Fibroblast of peridontal ligament (primary cell): ENCODE results near the gene KDM4C.
A peak's percentile ranks its signal among the peaks of the same experiment; 100 is the strongest.
"Not testable (repeated sequence)": the region's sequence is repeated elsewhere in the genome, so short reads cannot be mapped to it uniquely, and the experiment has no call there.

ENCODE experiments used
- DNase-seq: peaks from one replicate; pipeline ENCODE4 v3.0.0-alpha.2; 2010; ENCODE audit errors: extremely low read depth

The KDM4C gene

GRCh38 chr9:6931913-6932312 lies 174.1 kb downstream of the KDM4C start:
- DNase-seq, result peak; percentile 63

DNA sequence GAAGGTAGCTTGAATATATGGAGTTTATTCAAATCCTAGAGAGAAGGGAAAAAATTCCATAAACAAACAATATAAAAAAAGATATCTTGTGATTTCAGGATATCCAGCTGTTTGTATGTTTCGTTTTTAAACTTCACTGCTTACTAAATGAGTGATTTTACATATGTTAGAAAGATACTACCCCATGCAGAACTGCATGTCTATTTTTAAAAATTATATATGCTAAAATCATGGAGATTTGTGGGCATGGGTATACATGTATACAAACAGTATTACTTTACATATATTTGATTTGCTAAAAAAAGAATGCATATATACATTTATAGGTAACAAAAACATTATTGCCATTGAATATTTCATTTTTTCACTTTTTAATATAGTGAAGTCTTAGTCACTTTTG lies 178.3 kb downstream of the KDM4C start:
- DNase-seq, result no peak

GRCh38 chr9:6937209-6937608 lies 179.4 kb downstream of the KDM4C start:
- DNase-seq, result no peak

DNA sequence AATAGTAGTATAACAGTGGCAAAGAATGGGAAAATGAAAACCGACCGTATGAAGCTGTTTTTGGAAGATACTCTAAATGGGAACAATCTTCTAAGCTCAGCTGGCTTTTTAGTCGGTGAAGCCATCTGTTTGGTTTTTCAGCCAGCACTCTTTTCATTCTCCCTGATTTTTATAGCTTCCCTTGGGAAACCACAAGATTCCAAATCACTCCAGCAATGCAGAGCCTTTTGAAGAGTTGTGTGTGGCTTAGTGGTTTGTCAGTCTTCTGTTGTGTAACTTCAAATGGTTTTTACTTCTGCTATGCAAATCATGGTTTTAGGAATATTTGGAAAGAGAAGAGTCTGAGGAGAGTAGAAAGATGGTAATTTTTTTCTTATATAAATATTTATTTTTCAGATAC lies 180.7 kb downstream of the KDM4C start:
- peak; percentile 99 for DNase-seq

GRCh38 chr9:6938873-6939272 lies 181.1 kb downstream of the KDM4C start:
- no peak for DNase-seq

GRCh38 chr9:6941501-6941900 lies 183.7 kb downstream of the KDM4C start:
- DNase-seq, result no peak

DNA sequence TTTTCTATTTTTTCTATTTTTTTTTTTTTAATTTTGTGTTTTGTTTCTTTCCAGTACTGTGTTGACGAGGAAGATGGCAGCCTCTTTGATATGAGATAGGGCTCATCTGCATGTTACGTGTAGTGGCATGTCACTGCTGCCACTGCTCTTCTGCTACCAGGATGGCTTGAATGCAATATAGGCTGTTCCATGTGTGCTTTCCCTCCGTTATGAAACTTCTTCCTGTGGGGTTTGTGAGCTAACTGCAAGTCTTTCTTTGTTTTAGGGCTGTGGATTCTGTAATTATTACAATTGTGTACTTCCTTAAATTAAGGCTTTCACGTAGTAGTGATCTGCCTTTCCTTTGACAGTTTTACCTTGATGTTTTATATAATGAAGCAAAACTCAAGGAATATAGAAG lies 184.6 kb downstream of the KDM4C start:
- DNase-seq, result no peak

DNA sequence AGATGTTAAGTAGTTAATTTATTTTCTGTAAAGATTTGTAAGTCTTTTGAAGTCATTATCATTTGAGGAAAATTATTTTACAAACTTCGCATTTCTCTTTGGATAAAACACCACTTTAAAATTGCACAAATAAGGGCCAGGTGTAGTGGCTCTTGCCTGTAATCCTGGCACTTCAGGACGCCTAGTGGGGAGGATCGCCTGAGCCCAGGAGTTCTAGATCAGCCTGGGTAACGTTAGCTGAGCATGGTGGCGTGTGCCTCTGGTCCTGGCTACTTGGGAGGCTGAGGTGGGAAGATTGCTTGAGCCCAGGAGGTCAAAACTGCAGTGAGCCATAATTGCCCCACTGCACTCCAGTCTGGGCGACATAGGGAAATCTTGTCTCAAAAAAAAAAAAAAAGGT lies 185.5 kb downstream of the KDM4C start:
- DNase-seq, result no peak

DNA sequence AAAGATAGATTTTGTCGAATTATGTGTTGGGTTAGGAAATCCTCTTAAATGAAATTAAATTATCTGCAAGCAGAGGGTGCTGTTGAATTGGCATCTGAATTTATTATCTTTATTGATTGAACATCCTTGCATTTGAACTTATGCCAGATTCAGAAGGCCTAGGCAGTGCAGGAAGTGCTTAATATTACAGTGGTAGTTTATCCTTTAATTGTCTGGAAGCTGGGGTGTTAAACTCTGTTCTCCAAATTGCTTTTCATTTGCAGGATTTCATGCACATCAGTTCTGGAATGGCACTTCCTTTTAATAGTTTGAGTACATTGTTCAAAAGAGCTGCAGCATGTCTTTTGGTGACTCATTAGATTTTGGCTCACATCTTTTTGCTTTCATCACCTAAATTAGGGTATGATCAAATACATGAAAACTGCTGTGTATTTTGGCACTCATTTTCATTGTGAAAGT lies 186.3 kb downstream of the KDM4C start:
- DNase-seq, result peak; percentile 85

GRCh38 chr9:6944896-6945295 lies 187.1 kb downstream of the KDM4C start:
- DNase-seq, result no peak

GRCh38 chr9:6945816-6946215 lies 188.0 kb downstream of the KDM4C start:
- DNase-seq, result no peak

DNA sequence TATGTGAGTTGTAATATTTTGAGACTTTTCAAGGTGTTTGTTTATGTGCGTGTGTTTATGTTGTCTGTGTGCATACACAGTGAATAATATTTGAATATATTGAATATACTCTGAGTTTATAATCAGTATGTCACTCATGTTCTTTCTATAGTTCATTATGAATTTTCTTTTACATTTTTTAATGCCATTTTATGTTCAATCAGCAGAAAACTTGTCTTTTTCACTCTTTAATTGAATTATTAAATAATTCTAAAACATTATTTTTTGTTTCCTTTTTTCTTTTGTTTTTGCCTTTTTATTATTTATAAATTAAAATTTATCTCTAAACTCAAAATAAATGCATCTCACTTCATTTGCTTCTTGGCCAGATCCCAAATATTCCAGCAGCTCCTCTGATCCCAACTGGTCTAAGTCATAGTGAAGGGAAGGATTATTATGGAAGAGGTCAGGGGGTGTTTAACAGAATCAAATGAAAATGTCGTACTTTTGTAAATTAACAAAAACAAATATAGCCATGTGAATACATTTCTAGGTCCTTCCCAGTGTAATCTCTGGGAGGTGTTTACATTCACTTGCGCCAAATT lies 188.9 kb downstream of the KDM4C start:
- DNase-seq, result no peak

DNA sequence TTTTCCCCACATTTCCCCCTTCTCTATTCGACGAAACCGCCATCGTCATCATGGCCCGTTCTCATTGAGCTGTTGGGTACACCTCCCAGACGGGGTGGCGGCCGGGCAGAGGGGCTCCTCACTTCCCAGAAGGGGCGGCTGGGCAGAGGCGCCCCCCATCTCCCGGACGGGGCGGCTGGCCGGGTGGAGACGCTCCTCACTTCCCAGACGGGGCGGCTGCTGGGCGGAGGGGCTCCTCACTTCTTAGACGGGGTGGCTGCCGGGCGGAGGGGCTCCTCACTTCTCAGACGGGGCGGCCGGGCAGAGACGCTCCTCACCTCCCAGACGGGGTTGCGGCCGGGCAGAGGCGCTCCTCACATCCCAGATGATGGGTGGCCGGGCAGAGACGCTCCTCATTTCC lies 191.1 kb downstream of the KDM4C start:
- DNase-seq, result not testable (repeated sequence)

GRCh38 chr9:6955251-6955921 lies 197.6 kb downstream of the KDM4C start:
- peak; percentile 53 for DNase-seq

DNA sequence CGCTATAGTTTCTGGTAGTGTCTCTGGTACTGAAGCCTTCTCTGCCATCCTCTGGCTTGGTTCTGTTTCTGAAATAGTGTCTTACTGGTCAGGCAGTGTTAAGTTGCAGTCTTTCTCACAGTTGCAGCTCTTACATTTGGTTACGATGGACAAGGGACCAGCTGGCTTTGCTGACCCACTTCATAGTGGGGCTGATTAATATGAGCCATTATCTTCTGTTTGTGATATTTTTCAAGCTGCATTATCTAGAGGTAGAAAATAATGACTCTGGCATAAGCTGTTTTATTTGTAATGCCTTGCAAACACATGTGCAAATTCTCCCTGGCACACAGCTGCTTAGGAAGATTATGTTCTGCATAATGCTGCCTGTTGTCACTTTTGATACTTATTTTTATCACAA lies 199.1 kb downstream of the KDM4C start:
- DNase-seq, result no peak

GRCh38 chr9:6959270-6960000 lies 201.7 kb downstream of the KDM4C start:
- DNase-seq, result no peak

- DNase-seq, result no peak
Observed at GRCh38 chr9:6960777-6961176, 203.0 kb downstream of the KDM4C start.

DNA sequence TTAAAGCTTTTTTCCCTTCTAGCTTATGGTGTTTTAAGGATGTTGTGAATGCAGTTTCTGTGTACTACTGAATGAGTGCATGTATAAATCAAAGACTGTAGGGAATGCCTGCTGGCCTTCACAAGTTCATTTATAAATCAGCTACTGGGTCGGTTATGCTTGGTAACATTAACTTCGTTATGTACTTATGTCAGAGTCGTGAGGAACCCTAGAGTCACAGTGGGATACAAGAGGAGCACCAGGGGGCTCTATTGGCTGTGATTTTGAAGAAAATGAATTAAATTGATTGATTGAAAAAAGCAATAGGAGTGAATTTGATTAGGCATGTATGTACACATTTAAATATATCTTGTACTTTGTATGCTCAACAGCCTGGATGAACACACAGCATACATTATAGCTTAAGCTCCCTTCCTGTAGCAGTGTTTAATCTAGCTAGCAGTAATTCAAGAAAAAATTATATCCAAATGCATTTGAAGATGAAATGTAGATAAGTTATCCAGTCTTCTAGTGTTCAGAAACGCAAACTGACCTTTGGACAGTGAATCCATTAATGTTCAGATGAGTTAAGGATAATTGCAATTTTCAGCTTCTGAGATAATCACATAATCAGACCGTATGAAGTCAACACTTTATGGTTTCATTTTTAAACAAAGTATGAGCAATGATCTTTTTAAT lies 204.2 kb downstream of the KDM4C start:
- no peak for DNase-seq

- no peak for DNase-seq
Observed at GRCh38 chr9:6965566-6965965, 207.8 kb downstream of the KDM4C start.

DNA sequence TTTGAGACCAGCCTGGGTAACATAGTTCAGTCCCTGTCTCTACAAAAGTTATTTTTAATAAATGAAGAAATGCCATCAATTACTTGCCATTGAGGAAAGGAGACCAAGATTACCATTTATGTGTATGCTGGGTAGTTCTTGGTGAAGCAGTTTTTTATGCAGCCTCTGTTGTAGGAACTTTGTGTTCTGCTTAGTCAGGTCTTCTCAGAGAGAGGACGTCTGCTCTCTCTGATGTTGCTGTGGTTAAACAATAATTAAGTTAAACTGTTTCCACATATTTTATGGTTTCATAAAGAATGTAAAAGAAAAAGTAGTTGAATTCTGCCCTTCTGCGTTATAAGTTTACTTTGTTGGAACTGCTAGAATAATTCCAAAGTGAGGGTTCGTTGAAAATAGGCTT lies 210.5 kb downstream of the KDM4C start:
- DNase-seq, result peak; percentile 85

DNA sequence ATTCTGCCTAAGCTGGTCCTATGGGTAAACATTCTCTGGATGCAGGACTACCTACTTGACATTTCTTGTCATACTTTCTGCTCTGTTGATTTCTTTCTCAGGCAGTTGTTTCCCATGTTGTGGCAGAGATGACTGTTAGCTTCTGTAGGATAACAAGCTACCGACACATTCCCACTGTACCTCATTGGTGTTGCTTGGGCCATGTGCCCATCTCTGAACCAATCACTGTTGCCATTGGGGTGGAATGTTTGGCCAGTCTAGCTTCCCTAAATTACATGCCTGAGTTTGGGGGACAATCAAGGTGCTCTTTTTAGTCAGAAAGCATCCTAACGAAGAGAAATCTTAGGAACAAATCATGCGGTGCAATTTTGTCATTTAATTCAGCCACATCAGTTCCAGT lies 212.0 kb downstream of the KDM4C start:
- no peak for DNase-seq

- DNase-seq, result no peak
Observed at GRCh38 chr9:6973089-6973488, 215.3 kb downstream of the KDM4C start.

DNA sequence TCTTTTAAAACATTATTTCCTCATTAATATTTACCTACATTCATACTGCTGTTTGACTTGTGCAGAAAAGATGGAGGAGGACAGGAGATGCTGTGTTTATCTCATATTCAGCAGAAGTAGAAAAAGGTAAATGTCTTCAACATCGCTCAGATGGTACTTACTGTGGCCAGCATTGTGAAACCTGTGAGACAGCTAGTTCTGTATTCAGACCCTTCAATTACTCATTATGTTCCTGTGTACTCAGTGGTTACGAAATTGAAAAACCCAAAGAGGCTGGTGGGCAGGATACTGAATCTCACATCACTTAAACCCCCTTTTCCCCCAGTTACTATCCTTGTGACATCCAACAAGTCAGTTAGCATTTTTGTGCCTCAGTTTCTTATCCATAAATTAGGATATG lies 216.0 kb downstream of the KDM4C start:
- no peak for DNase-seq
